ENCODE results near the gene CDH13. TPM values are rescaled to one million over a fixed set of nuclear protein-coding genes. Genes with fewer than 3 reads are reported as not detected.

CDH13 gene
- total RNA-seq, 1 experiment from 2014 or later: 49.3 TPM

DNA sequence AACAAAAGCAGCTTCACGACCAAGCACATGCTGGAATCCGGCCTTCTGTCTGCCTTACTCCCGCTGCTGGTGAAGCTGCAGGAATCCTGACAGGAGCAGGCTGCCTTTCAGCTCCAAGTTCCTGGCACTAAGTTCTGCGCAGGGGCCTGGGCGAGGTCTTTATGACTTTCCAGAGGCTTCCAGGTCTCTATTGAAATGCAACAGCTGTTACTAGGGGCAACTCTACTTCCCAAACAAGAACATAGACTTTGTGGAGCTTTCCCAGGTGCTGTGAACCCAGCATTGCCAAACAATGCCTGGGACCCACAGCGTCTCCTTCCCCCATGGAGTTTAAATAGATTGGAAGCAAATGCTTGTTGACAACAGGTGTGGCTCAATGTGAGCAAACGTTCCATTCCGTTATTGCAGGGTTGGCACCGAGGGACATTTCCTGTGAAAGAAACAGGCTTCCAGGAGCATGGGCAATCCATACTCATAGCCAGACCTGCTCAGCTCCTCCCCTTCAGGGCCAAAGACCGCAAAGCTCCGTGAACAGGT, 156.0 kb downstream of the CDH13 start:
- intact Hi-C loops (cut with micrococcal nuclease): no loop called here
- TF ChIP-seq, protein P1, sequence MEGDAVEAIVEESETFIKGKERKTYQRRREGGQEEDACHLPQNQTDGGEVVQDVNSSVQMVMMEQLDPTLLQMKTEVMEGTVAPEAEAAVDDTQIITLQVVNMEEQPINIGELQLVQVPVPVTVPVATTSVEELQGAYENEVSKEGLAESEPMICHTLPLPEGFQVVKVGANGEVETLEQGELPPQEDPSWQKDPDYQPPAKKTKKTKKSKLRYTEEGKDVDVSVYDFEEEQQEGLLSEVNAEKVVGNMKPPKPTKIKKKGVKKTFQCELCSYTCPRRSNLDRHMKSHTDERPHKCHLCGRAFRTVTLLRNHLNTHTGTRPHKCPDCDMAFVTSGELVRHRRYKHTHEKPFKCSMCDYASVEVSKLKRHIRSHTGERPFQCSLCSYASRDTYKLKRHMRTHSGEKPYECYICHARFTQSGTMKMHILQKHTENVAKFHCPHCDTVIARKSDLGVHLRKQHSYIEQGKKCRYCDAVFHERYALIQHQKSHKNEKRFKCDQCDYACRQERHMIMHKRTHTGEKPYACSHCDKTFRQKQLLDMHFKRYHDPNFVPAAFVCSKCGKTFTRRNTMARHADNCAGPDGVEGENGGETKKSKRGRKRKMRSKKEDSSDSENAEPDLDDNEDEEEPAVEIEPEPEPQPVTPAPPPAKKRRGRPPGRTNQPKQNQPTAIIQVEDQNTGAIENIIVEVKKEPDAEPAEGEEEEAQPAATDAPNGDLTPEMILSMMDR (IDR thresholded peaks at IDR 0.05; ENCODE audit: unreplicated experiment): no peak
- Mint-ChIP-seq H3K4me3 (ENCODE audit: unreplicated experiment) (no peak overlapping the region), H3K27ac (ENCODE audit: low read depth, unreplicated experiment) (no peak overlapping the region), H3K36me3 (ENCODE audit: insufficient read depth, unreplicated experiment) (peaks cover 14% of the 10 kb centered on the region), H3K27me3 (ENCODE audit: insufficient read depth, unreplicated experiment) (no peaks in the 10 kb centered on the region), H3K9me3 (ENCODE audit: unreplicated experiment) (no peaks in the 10 kb centered on the region), H3K4me1 (ENCODE audit: insufficient read depth, unreplicated experiment) (no peaks in the 10 kb centered on the region)
- no TSS peak for BruUV-seq (replicated peaks)
- ChIA-PET POLR2A (no interaction called here), CTCF (interaction anchor here (0.8 kb wide), 2 partner anchors 65 to 664 kb away, joined by 3 read pairs; no protein-coding TSS in a partner anchor)
- no peak for DNase-seq (ENCODE audit: unreplicated experiment)

DNA sequence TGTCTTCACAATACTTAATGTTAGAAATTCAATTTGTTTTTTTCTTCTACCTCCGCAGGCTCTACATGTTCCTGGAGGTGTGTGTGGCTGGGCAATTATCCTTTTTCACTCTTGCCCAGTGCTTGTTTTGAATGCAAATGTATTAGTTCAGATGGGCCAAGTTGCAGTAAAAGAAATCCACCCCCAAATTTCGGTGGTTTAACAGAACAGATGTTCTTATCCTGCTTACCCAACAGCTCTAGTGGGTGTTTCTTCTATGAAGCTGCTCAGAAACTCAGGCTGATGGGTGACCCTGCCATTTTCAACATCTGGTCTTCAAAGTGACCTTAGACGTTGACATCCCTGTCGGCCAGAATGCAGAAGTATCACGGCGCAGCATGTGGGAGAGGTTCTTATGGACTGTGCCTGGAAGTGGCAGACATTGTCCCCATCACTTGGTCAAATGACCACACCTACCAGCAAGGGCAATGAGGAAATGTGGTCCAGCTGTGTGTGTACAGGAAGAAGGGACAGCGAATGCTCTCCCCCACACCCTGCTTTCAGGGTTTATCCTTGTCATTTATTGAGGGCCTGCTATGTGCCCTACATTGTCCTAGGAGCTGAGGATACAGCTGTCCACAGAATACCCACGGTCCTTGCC, 157.3 kb downstream of the CDH13 start:
- Mint-ChIP-seq H3K4me3 (ENCODE audit: unreplicated experiment) (no peak overlapping the region), H3K9me3 (ENCODE audit: unreplicated experiment) (no peaks in the 10 kb centered on the region), H3K36me3 (ENCODE audit: insufficient read depth, unreplicated experiment) (peaks cover 21% of the 10 kb centered on the region), H3K27me3 (ENCODE audit: insufficient read depth, unreplicated experiment) (no peaks in the 10 kb centered on the region), H3K4me1 (ENCODE audit: insufficient read depth, unreplicated experiment) (no peaks in the 10 kb centered on the region), H3K27ac (ENCODE audit: low read depth, unreplicated experiment) (no peak overlapping the region)
- TF ChIP-seq, protein P1 (IDR thresholded peaks at IDR 0.05; ENCODE audit: unreplicated experiment): no peak
- POLR2A ChIA-PET: no interaction called here
- no TSS peak for BruUV-seq (replicated peaks)
- CTCF ChIA-PET: no interaction called here
- DNase-seq (ENCODE audit: unreplicated experiment): no peak
- intact Hi-C loops (cut with micrococcal nuclease): no loop called here

DNA sequence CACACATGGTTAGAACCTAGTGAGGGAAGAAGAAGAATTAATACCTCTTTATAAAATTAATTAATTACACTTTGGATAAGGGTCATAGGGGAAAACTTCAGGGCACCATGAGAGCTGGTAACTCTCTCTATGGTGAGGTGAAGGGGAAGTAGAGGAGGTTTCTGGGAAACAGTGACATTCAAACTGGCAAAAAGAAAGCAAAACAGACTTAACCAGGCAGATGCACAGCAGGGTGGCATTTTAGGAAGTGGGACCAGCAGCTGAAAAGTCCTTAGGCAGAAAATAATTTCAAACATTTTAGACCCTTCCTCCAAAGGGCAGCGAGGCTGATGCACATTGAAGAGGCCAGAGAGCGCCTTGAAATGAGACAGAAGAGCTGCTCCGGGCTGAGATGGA, 157.8 kb downstream of the CDH13 start:
- Mint-ChIP-seq H3K4me1 (ENCODE audit: insufficient read depth, unreplicated experiment) (no peaks in the 10 kb centered on the region), H3K9me3 (ENCODE audit: unreplicated experiment) (no peaks in the 10 kb centered on the region), H3K27ac (ENCODE audit: low read depth, unreplicated experiment) (no peak overlapping the region), H3K36me3 (ENCODE audit: insufficient read depth, unreplicated experiment) (peaks cover 21% of the 10 kb centered on the region), H3K4me3 (ENCODE audit: unreplicated experiment) (no peak overlapping the region), H3K27me3 (ENCODE audit: insufficient read depth, unreplicated experiment) (no peaks in the 10 kb centered on the region)
- no TSS peak for BruUV-seq (replicated peaks)
- POLR2A ChIA-PET: no interaction called here
- DNase-seq (ENCODE audit: unreplicated experiment): no peak
- CTCF ChIA-PET: no interaction called here
- intact Hi-C loops (cut with micrococcal nuclease): no loop called here
- TF ChIP-seq, protein P1 (IDR thresholded peaks at IDR 0.05; ENCODE audit: unreplicated experiment): no peak

DNA sequence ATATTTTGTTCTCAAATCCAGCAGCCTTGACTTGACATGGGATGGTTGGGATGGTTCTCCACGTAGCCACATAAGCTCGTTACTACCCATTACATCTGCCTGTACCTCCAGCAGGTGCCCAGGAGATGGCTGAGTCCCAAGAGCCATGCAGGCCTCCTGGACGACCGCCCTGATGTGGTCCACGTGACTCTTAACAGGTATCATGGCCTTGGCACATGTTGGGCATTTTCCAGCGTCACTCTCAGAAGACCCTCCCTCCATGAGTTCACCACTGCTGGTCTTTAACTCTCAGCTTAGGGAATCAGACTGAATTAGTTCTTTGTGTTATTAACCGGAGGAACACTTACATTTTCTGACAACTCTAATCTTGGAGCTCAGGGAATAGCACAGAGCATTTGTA, 161.5 kb downstream of the CDH13 start:
- Mint-ChIP-seq H3K4me3 (ENCODE audit: unreplicated experiment) (no peak overlapping the region), H3K27ac (ENCODE audit: low read depth, unreplicated experiment) (no peak overlapping the region), H3K9me3 (ENCODE audit: unreplicated experiment) (no peaks in the 10 kb centered on the region), H3K4me1 (ENCODE audit: insufficient read depth, unreplicated experiment) (no peaks in the 10 kb centered on the region), H3K27me3 (ENCODE audit: insufficient read depth, unreplicated experiment) (no peaks in the 10 kb centered on the region), H3K36me3 (ENCODE audit: insufficient read depth, unreplicated experiment) (peaks cover 12% of the 10 kb centered on the region)
- DNase-seq (ENCODE audit: unreplicated experiment): no peak
- TF ChIP-seq, protein P1 (IDR thresholded peaks at IDR 0.05; ENCODE audit: unreplicated experiment): no peak
- POLR2A ChIA-PET: no interaction called here
- BruUV-seq (replicated peaks): no TSS peak
- CTCF ChIA-PET: interaction anchor here (0.6 kb wide), 1 partner anchor 524 kb away, joined by 3 read pairs; no protein-coding TSS in a partner anchor
- intact Hi-C loops (cut with micrococcal nuclease): no loop called here

Data from MCF 10A (cell line).